H1 (cell line): Measurements from ENCODE around the gene MRPS10. TPM values are rescaled to one million over a fixed set of nuclear protein-coding genes. Genes with fewer than 3 reads are reported as not detected.

ENCODE experiments used
- CTCF ChIA-PET: fragments of 300-600 bp; sonication (Branson Sonifier 250); formaldehyde crosslinking; loops from one replicate; lab custom pipeline; 2021; ENCODE audit not compliant: partially characterized antibody; lab: Charles Lee
- POLR2A ChIA-PET: fragments of 300-600 bp; sonication (Branson Sonifier 250); formaldehyde crosslinking; loops from one replicate; lab custom pipeline; 2021; ENCODE audit warnings: inconsistent platforms; ENCODE audit not compliant: partially characterized antibody; lab: Charles Lee
- DNase-seq, 2 experiments: peaks; one replicate each; pipeline versions ENCODE4 v3.0.0 to v3.0.0-alpha.2; 2010 to 2022; ENCODE audit warnings: low spot score in 2 of 2, low read depth in 1 of 2, mixed read lengths in 1 of 2
- FAIRE-seq: peaks from 2 replicates; lab custom pipeline; 2011; peaks lifted over from hg19 to GRCh38; lab: Jason Lieb, UNC
- H2AFZ ChIP-seq: 2 replicates; pipeline ENCODE4 v1.8.1; 2012; ENCODE audit warnings: low read length, inconsistent platforms
- H2AK5ac ChIP-seq: 2 replicates; pipeline ENCODE4 v1.6.1; 2013; ENCODE audit warnings: low read depth, low read length
- H2BK120ac ChIP-seq: replicated peaks from 2 replicates; pipeline ENCODE3; 2013; ENCODE audit warnings: low read depth, low read length, inconsistent platforms
- H2BK12ac ChIP-seq: 2 replicates; pipeline ENCODE4 v1.6.1; 2013; ENCODE audit warnings: low read depth, low read length
- H2BK15ac ChIP-seq: 2 replicates; pipeline ENCODE4 v1.6.1; 2013; ENCODE audit warnings: low read length
- H2BK20ac ChIP-seq: 2 replicates; pipeline ENCODE4 v1.6.1; 2013; ENCODE audit warnings: low read length
- H2BK5ac ChIP-seq: 2 replicates; pipeline ENCODE4 v1.6.1; 2013; ENCODE audit warnings: low read depth, low read length
- H3K14ac ChIP-seq: 2 replicates; pipeline ENCODE4 v1.6.1; 2013; ENCODE audit warnings: inconsistent platforms; ENCODE audit not compliant: insufficient read length
- H3K18ac ChIP-seq: 2 replicates; pipeline ENCODE4 v1.6.1; 2013; ENCODE audit warnings: low read length; ENCODE audit errors: extremely low read depth
- H3K23ac ChIP-seq: 2 replicates; pipeline ENCODE4 v1.6.1; 2013; ENCODE audit warnings: inconsistent platforms; ENCODE audit not compliant: insufficient read length
- H3K23me2 ChIP-seq: 2 replicates; pipeline ENCODE4 v1.6.1; 2013; ENCODE audit warnings: low read depth, low read length
- H3K27ac ChIP-seq: 2 replicates; pipeline ENCODE4 v1.6.1; 2011; ENCODE audit warnings: low read depth, low read length, inconsistent platforms
- H3K27me3 ChIP-seq, 4 experiments: replicated peaks in 1 of 4; 1 replicate in 1 of 4; 2 replicates in 3 of 4; pipeline versions ENCODE4 v1.6.1 to v1.8.1; 2011 to 2013; ENCODE audit warnings: low read length in 3 of 4, mild to moderate bottlenecking in 3 of 4, inconsistent platforms in 2 of 4, mixed read lengths in 2 of 4, moderate library complexity in 1 of 4; ENCODE audit not compliant: control insufficient read depth in 3 of 4, insufficient read depth in 3 of 4; ENCODE audit errors: extremely low read depth in 1 of 4
- H3K36me3 ChIP-seq, 4 experiments: 2 replicates each; pipeline versions ENCODE4 v1.6.1 to v1.8.1; 2011 to 2013; ENCODE audit warnings: mild to moderate bottlenecking in 4 of 4, low read length in 3 of 4, moderate library complexity in 2 of 4, control low read depth in 1 of 4, inconsistent platforms in 1 of 4; ENCODE audit not compliant: insufficient read depth in 4 of 4, control insufficient read depth in 2 of 4
- H3K4ac ChIP-seq: replicated peaks from 2 replicates; pipeline ENCODE3; 2013; ENCODE audit warnings: low read length, low read depth, mixed read lengths, inconsistent platforms; ENCODE audit not compliant: insufficient read length
- H3K4me1 ChIP-seq, 4 experiments: replicated peaks in 1 of 4; 1 replicate in 1 of 4; 2 replicates in 3 of 4; pipeline versions ENCODE4 v1.6.1 to v1.8.1; 2011 to 2013; ENCODE audit warnings: low read length in 3 of 4, inconsistent platforms in 2 of 4, mixed read lengths in 1 of 4; ENCODE audit not compliant: insufficient read depth in 4 of 4, control insufficient read depth in 3 of 4
- H3K4me2 ChIP-seq, 2 experiments: 2 replicates each; pipeline versions ENCODE4 v1.6.1 to v1.8.1; 2011 to 2013; ENCODE audit warnings: low read depth in 2 of 2, low read length in 2 of 2, control low read depth in 1 of 2, inconsistent platforms in 1 of 2, mild to moderate bottlenecking in 1 of 2; ENCODE audit not compliant: insufficient read depth in 1 of 2
- H3K4me3 ChIP-seq, 4 experiments: fragments of 200-600, 300-600 bp in 1 of 4; sonication (generic), shearing (Covaris generic), sonication (Bioruptor Twin) in 1 of 4; 2 replicates each; pipeline versions ENCODE4 v1.5.1 to v1.8.1; 2011 to 2016; ENCODE audit warnings: low read length in 4 of 4, low read depth in 3 of 4, control low read depth in 2 of 4, inconsistent platforms in 2 of 4, mild to moderate bottlenecking in 2 of 4, mixed read lengths in 1 of 4, moderate library complexity in 1 of 4; ENCODE audit not compliant: insufficient read depth in 2 of 4; ENCODE audit errors: extremely low read depth in 1 of 4
- H3K56ac ChIP-seq: replicated peaks from 2 replicates; pipeline ENCODE3; 2013; ENCODE audit warnings: low read depth, mild to moderate bottlenecking, mixed read lengths, low read length, inconsistent platforms; ENCODE audit not compliant: insufficient read length
- H3K79me1 ChIP-seq: 2 replicates; pipeline ENCODE4 v1.6.1; 2013; ENCODE audit warnings: low read depth, low read length, control low read depth
- H3K79me2 ChIP-seq, 2 experiments: 2 replicates each; pipeline versions ENCODE4 v1.6.1 to v1.8.1; 2012 to 2013; ENCODE audit warnings: low read length in 2 of 2, mild to moderate bottlenecking in 2 of 2, inconsistent platforms in 1 of 2; ENCODE audit not compliant: insufficient read depth in 2 of 2, control insufficient read depth in 1 of 2
- H3K9ac ChIP-seq, 4 experiments: replicated peaks in 1 of 4; 1 replicate in 1 of 4; 2 replicates in 3 of 4; pipeline versions ENCODE4 v1.6.1 to v1.8.1; 2011 to 2013; ENCODE audit warnings: low read depth in 3 of 4, low read length in 3 of 4, control low read depth in 2 of 4, mild to moderate bottlenecking in 2 of 4, moderate library complexity in 2 of 4, inconsistent platforms in 1 of 4; ENCODE audit errors: extremely low read depth in 1 of 4
- H3K9me3 ChIP-seq, 2 experiments: 2 replicates each; pipeline versions ENCODE4 v1.6.1 to v1.8.1; 2012 to 2013; ENCODE audit warnings: mild to moderate bottlenecking in 2 of 2, moderate library complexity in 2 of 2, control low read depth in 1 of 2, inconsistent platforms in 1 of 2, low read depth in 1 of 2, low read length in 1 of 2, mixed read lengths in 1 of 2; ENCODE audit not compliant: insufficient read depth in 2 of 2
- H4K20me1 ChIP-seq, 2 experiments: replicated peaks in 1 of 2; 2 replicates each; pipeline versions ENCODE3 to v1.8.1; 2011 to 2013; ENCODE audit warnings: inconsistent platforms in 2 of 2, low read length in 2 of 2, mild to moderate bottlenecking in 1 of 2; ENCODE audit not compliant: insufficient read depth in 2 of 2, control insufficient read depth in 1 of 2
- H4K5ac ChIP-seq: 2 replicates; pipeline ENCODE4 v1.6.1; 2013; ENCODE audit warnings: low read length, low read depth, mixed read lengths, inconsistent platforms; ENCODE audit not compliant: insufficient read length
- H4K8ac ChIP-seq: 2 replicates; pipeline ENCODE4 v1.8.0; 2013; ENCODE audit warnings: mild to moderate bottlenecking, moderate library complexity, low read length, inconsistent platforms; ENCODE audit not compliant: insufficient read depth; ENCODE audit errors: extremely low read depth
- H4K91ac ChIP-seq: replicated peaks from 2 replicates; pipeline ENCODE3; 2013; ENCODE audit warnings: low read length, mixed read lengths, inconsistent platforms; ENCODE audit not compliant: insufficient read length
- CBX5 ChIP-seq: fragments of 300-800, 300-1000 bp; sonication (generic); IDR thresholded peaks from 2 replicates; pipeline ENCODE4 v1.7.1; 2016; ENCODE audit warnings: antibody characterized with exemption, low read length, low read depth
- CHD2 ChIP-seq: IDR thresholded peaks from 2 replicates; pipeline ENCODE4 v1.6.1; 2012; ENCODE audit warnings: low read length, improper control_type of control experiment
- EZH2 ChIP-seq: fragments of 200-600 bp; sonication (generic); IDR thresholded peaks from 2 replicates; pipeline ENCODE4 v1.7.1; 2012; ENCODE audit warnings: low read depth, mild to moderate bottlenecking, moderate library complexity, low read length, inconsistent platforms; ENCODE audit not compliant: severe bottlenecking
- FOSL1 ChIP-seq: IDR thresholded peaks from 2 replicates; pipeline ENCODE4 v1.6.1; 2011; ENCODE audit warnings: mild to moderate bottlenecking, low read depth, low read length, moderate library complexity; ENCODE audit not compliant: insufficient read depth
- HDAC6 ChIP-seq: IDR thresholded peaks from one replicate; pipeline ENCODE4 v1.7.1; 2012; ENCODE audit warnings: low read depth, mild to moderate bottlenecking, inconsistent platforms, low read length, moderate library complexity
- KDM5A ChIP-seq: fragments of 200-600 bp; IDR thresholded peaks from 2 replicates; pipeline ENCODE4 v1.7.1; 2012; ENCODE audit warnings: mild to moderate bottlenecking, low read length, inconsistent platforms, mixed read lengths
- MAX ChIP-seq: IDR thresholded peaks from 2 replicates; pipeline ENCODE4 v1.6.1; 2012; ENCODE audit warnings: inconsistent platforms
- PHF8 ChIP-seq: fragments of 200-600 bp; sonication (generic); conservative IDR thresholded peaks from 2 replicates; pipeline ENCODE4 v1.7.1; 2012; ENCODE audit warnings: low read depth, mild to moderate bottlenecking, inconsistent platforms, low read length, moderate library complexity
- POLR2A ChIP-seq, 2 experiments: IDR thresholded peaks; 1 replicate in 1 of 2; 2 replicates in 1 of 2; pipeline ENCODE4 v1.6.1; 2011; ENCODE audit warnings: low read depth in 2 of 2, low read length in 2 of 2, mild to moderate bottlenecking in 2 of 2; ENCODE audit errors: control extremely low read depth in 1 of 2
- POU5F1 ChIP-seq: IDR thresholded peaks from 2 replicates; pipeline ENCODE4 v1.6.1; 2011; ENCODE audit warnings: low read depth, mild to moderate bottlenecking, low read length, moderate library complexity
- SP2 ChIP-seq: IDR thresholded peaks from 2 replicates; pipeline ENCODE4 v1.6.1; 2012; ENCODE audit warnings: mild to moderate bottlenecking, low read length, inconsistent platforms
- ZNF274 ChIP-seq: IDR thresholded peaks from 2 replicates; pipeline ENCODE4 v1.7.0; 2012; ENCODE audit warnings: low read length, borderline replicate concordance; ENCODE audit errors: extremely low read depth
- WGBS, 2 experiments: shearing (Covaris generic) in 1 of 2; methylation state at CpG; one replicate each; pipeline versions ENCODE4 v1.1.6 to v1.1.7; 2013 to 2015; ENCODE audit warnings: low lambda C conversion rate in 2 of 2, mixed read lengths in 2 of 2, inconsistent platforms in 1 of 2, low coverage in 1 of 2, missing lambda C conversion rate in 1 of 2; ENCODE audit not compliant: insufficient replicate concordance in 2 of 2, insufficient coverage in 1 of 2, insufficient read length in 1 of 2; ENCODE audit errors: extremely low coverage in 1 of 2, missing lambda C conversion rate in 1 of 2; 5-methylcytosine and 5-hydroxymethylcytosine counted together
- polyA plus RNA-seq, 7 experiments: library from polyadenylated mRNA; depleted of rRNA in 3 of 7; stranded (reverse) in 5 of 7; unstranded in 2 of 7; fragments of >200 nt in 5 of 7; fragments of 200-250 nt in 2 of 7; gene quantifications; 1 replicate in 5 of 7; 2 replicates in 1 of 7; 4 replicates in 1 of 7; pipeline versions ENCODE4 v1.2.1 to v1.2.3, GENCODE V29; 2011 to 2013; ENCODE audit warnings: missing spikeins in 2 of 7, mixed read lengths in 2 of 7
- total RNA-seq: library from RNA; stranded (reverse); fragmentation: NEBNext Ultra II Directional; extraction: Animal tissue kit (Norgen Biotek cat#: 25700); gene quantifications from 2 replicates; pipeline ENCODE4 v1.2.1, GENCODE V29; 2021

The MRPS10 gene
- total and polyA plus RNA-seq, 2 of the 8 experiments (the other 6 are each of a cell fraction or from before 2014, with no cell fraction given) = 20.5 to 33.6 TPM

GRCh38 chr6:42188406-42188805 is 29.3 kb downstream of the MRPS10 start:
- DNase-seq (no peak), FAIRE-seq (no peak)
- H3K27me3 ChIP-seq = no peaks in the 10 kb centered on the region
- no peak overlapping the region for H4K91ac ChIP-seq
- H3K14ac ChIP-seq = no peak overlapping the region
- no peak overlapping the region for H3K27ac ChIP-seq
- H3K36me3 ChIP-seq = no peaks in the 10 kb centered on the region
- no peaks in the 10 kb centered on the region for H3K79me1 ChIP-seq
- H2BK120ac ChIP-seq = no peak overlapping the region
- 96% methylated on average over 6 of the region's 6 CpGs; no CpG with 5 or more reads in 1 of the 2 experiments for WGBS, 2 experiments
- ChIA-PET CTCF (interaction anchor here (0.6 to 3.3 kb wide), 14 partner anchors 9 to 673 kb away, joined by 3 to 11 read pairs (median 4); partner anchors contain the start of gene GUCA1A), POLR2A (interaction anchor here (0.8 to 1.0 kb wide), 3 partner anchors 14 to 91 kb away, joined by 3 to 4 read pairs (median 4); no protein-coding TSS in a partner anchor)
- no peaks in the 10 kb centered on the region for H3K79me2 ChIP-seq
- no peak overlapping the region for H4K8ac ChIP-seq
- no peak overlapping the region for H3K23ac ChIP-seq
- no peak overlapping the region for H2BK20ac ChIP-seq
- H2BK15ac ChIP-seq = no peak overlapping the region
- H3K4me3 ChIP-seq = no peak overlapping the region
- H3K18ac ChIP-seq = no peak overlapping the region
- H3K4me2 ChIP-seq = no peak overlapping the region
- no peak overlapping the region for H2BK5ac ChIP-seq
- H2BK12ac ChIP-seq = no peak overlapping the region
- no peak overlapping the region for H4K5ac ChIP-seq
- H4K20me1 ChIP-seq = no peaks in the 10 kb centered on the region
- no peak overlapping the region for H3K9ac ChIP-seq
- peaks cover 0 to 8% (median 5%) of the 10 kb centered on the region in 4 experiments; a peak in 5 of 7 replicates for H3K4me1 ChIP-seq
- no peaks in the 10 kb centered on the region for H3K23me2 ChIP-seq
- H2AK5ac ChIP-seq = no peak overlapping the region
- H3K56ac ChIP-seq = no peak overlapping the region
- no peak overlapping the region for H3K4ac ChIP-seq
- H2AFZ ChIP-seq = no peak overlapping the region
- no peaks in the 10 kb centered on the region for H3K9me3 ChIP-seq
- no peak for TF ChIP-seq MAX
- no peak for TF ChIP-seq KDM5A
- no peak for TF ChIP-seq CHD2
- no peak for TF ChIP-seq CBX5
- TF ChIP-seq POLR2A (IDR thresholded peaks at IDR 0.05; ENCODE audit: control extremely low read depth in 1 of 2, low read depth in 2 of 2, low read length in 2 of 2) = no peak
- no peak for TF ChIP-seq ZNF274
- no peak for TF ChIP-seq FOSL1
- no peak for TF ChIP-seq SP2
- TF ChIP-seq PHF8 = no peak
- no peak for TF ChIP-seq POU5F1
- no peak for TF ChIP-seq EZH2
- no peak for TF ChIP-seq HDAC6
